ENCODE measurements around the gene SBF1.

GRCh38 chr22:50401907-50402306 is 72.9 kb downstream of the SBF1 start:
- TF ChIP-seq POLR2AphosphoS5 (IDR thresholded peaks at IDR 0.05) = no peak
- TF ChIP-seq CTCF (IDR thresholded peaks at IDR 0.05) = no peak

Data from transverse colon (tissue), 4 donors.